ENCODE measurements around the gene UAP1L1. TPM values are rescaled to one million over a fixed set of nuclear protein-coding genes. Genes with fewer than 3 reads are reported as not detected.

UAP1L1 gene
- total RNA-seq, 1 donor = 16.0 TPM

GRCh38 chr9:137082925-137083290, 5.6 kb downstream of the UAP1L1 start:
- TF ChIP-seq CTCF (IDR thresholded peaks at IDR 0.05; ENCODE audit: insufficient read depth, low read depth, low read length) = no peak
- no peak overlapping the region for H3K4me3 ChIP-seq (ENCODE audit: low read depth, low read length)
- DNase-seq (ENCODE audit: low read depth) = no peak

DNA sequence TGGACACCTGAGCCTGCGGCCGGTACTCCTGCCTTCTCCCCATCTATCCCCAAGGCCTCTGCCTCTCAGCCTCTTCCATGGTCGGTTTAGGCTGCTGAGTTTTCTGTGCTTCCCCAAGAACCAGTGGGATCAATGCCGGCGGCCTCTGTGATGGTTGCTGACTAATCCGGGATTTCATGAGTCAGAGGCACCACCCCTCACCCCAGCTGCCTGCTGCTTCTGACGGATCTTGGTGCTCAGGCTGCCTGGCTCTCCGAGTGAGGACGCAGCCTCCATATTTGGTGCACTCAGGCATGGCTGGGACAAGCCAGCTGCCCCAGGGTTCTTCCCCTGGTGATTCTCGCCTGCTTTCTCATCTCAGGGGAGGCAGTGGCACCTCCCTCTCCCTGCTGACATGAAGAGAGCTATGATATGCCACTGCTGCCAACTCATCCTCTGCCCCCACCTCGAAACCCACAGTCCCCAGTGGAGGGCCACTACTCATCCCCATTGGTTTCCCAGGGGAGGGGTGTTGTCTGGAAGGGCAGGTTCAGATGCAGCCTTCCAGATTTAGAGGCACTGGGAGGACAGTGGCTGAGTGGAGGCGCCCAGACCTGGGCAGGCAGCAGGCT, 6.2 kb downstream of the UAP1L1 start:
- TF ChIP-seq CTCF (IDR thresholded peaks at IDR 0.05; ENCODE audit: insufficient read depth, low read depth, low read length) = no peak
- peak; percentile 95 for DNase-seq (ENCODE audit: low read depth)
- no peak overlapping the region for H3K4me3 ChIP-seq (ENCODE audit: low read depth, low read length)

GRCh38 chr9:137084526-137084925, 7.2 kb downstream of the UAP1L1 start:
- TF ChIP-seq CTCF (IDR thresholded peaks at IDR 0.05; ENCODE audit: insufficient read depth, low read depth, low read length) = no peak
- no peak for DNase-seq (ENCODE audit: low read depth)
- no peak overlapping the region for H3K4me3 ChIP-seq (ENCODE audit: low read depth, low read length)

- no peak for TF ChIP-seq CTCF (IDR thresholded peaks at IDR 0.05; ENCODE audit: insufficient read depth, low read depth, low read length)
- DNase-seq (ENCODE audit: low read depth) = peak; percentile 46
- H3K4me3 ChIP-seq (ENCODE audit: low read depth, low read length) = peak overlapping the region; percentile 80
Measured at GRCh38 chr9:137085920-137086530, 8.7 kb downstream of the UAP1L1 start.

DNA sequence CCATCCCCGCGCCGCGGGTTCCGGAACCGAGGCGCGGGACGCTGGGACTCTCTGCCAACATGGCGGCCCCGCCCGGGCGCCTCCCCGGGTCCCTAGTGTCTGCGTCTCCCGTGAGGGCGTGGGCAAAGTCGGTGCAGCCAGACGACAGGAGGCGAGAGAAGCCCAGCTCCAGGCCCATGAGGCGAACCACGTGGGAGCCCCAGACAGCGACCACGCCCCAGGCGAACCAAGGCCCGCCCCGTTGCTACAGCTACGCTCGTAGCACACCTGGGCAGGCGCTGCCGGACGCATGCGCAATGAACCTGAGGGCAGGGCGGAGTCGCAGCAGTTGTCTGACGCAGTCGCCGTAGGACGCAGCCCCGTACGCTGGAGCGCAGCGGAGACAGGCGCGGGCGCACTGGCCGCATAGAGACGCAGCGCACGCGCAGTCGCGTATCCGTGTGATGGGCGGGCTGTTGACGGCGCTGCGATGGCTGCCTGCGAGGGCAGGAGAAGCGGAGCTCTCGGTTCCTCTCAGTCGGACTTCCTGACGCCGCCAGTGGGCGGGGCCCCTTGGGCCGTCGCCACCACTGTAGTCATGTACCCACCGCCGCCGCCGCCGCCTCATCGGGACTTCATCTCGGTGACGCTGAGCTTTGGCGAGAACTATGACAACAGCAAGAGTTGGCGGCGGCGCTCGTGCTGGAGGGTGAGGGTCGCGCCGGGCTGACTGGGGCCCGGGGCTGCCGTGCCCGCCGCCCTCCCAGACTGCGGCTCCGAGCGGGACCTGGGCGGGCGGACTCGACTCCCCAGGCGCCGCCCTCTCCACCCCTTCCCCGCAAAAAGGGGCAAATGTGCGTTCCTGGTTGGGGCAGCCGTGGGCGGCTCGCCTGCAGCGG, 9.5 kb downstream of the UAP1L1 start, which contains the start of gene MAN1B1:
MAN1B1 (plus strand) TSS at position 455 of the 878 bp plus-strand sequence; CDS start at position 470, 15 bp downstream.
- peak; percentile 99 for DNase-seq (ENCODE audit: low read depth)
- TF ChIP-seq CTCF (IDR thresholded peaks at IDR 0.05; ENCODE audit: insufficient read depth, low read depth, low read length) = no peak
- peak within 1 kb of the TSS; percentile 80 for H3K4me3 ChIP-seq (ENCODE audit: low read depth, low read length)

GRCh38 chr9:137087409-137087925, 10.2 kb downstream of the UAP1L1 start:
- no peak for TF ChIP-seq CTCF (IDR thresholded peaks at IDR 0.05; ENCODE audit: insufficient read depth, low read depth, low read length)
- H3K4me3 ChIP-seq (ENCODE audit: low read depth, low read length) = peak overlapping the region; percentile 80
- no peak for DNase-seq (ENCODE audit: low read depth)
